NOMO-1 treated with DMSO at 0.1 percent for 48 hours (cell line): ENCODE data around the gene NTF3.
A peak's percentile ranks its signal among the peaks of the same experiment; 100 is the strongest.

Experiments
- DNase-seq: peaks from one replicate; lab custom pipeline; 2025; ENCODE audit not compliant: unreplicated experiment; lab: John Stamatoyannopoulos, UW

Gene NTF3

GRCh38 chr12:5430641-5431603 is 986 bp upstream of the NTF3 start:
- no peak for DNase-seq

- no peak for DNase-seq
These were observed 1.4 kb downstream of the NTF3 start for GRCh38 chr12:5433081-5433844.

GRCh38 chr12:5433845-5434646 is 2.1 kb downstream of the NTF3 start:
- DNase-seq, result no peak

- no peak for DNase-seq
These were observed 3.0 kb downstream of the NTF3 start for GRCh38 chr12:5434647-5435560.

GRCh38 chr12:5437182-5437583 is 5.3 kb downstream of the NTF3 start:
- DNase-seq, result no peak

- DNase-seq, result no peak
These were observed 5.7 kb downstream of the NTF3 start for GRCh38 chr12:5437589-5437988.

GRCh38 chr12:5438671-5439200 is 6.8 kb downstream of the NTF3 start:
- no peak for DNase-seq

- DNase-seq, result no peak
These were observed 7.5 kb downstream of the NTF3 start for GRCh38 chr12:5439371-5439771.

- DNase-seq, result no peak
These were observed 7.9 kb downstream of the NTF3 start for GRCh38 chr12:5439788-5440300.

GRCh38 chr12:5440978-5441377 is 9.1 kb downstream of the NTF3 start:
- peak; percentile 74 for DNase-seq

GRCh38 chr12:5441497-5442236 is 9.8 kb downstream of the NTF3 start:
- no peak for DNase-seq

GRCh38 chr12:5442251-5443006 is 10.5 kb downstream of the NTF3 start:
- peak; percentile 3 for DNase-seq

- DNase-seq, result no peak
These were observed 12.6 kb downstream of the NTF3 start for GRCh38 chr12:5444520-5444919.

- no peak for DNase-seq
These were observed 15.4 kb downstream of the NTF3 start for GRCh38 chr12:5447320-5447719.

- no peak for DNase-seq
These were observed 19.3 kb downstream of the NTF3 start for GRCh38 chr12:5451251-5451650.

- no peak for DNase-seq
These were observed 20.7 kb downstream of the NTF3 start for GRCh38 chr12:5452569-5452968.

GRCh38 chr12:5453466-5453865 is 21.6 kb downstream of the NTF3 start:
- no peak for DNase-seq

- no peak for DNase-seq
These were observed 23.1 kb downstream of the NTF3 start for GRCh38 chr12:5455045-5455444.
